Small intestine (tissue), 7 donors: ENCODE results near the gene SFXN5. TPM values are rescaled to one million over a fixed set of nuclear protein-coding genes. Genes with fewer than 3 reads are reported as not detected.

Experiments
- DNase-seq, 2 donors: peaks; one replicate each; pipeline versions ENCODE4 v3.0.0 to v3.0.0-alpha.2; 2013
- FAIRE-seq: peaks from 2 replicates; lab custom pipeline; 2012; peaks lifted over from hg19 to GRCh38; lab: Jason Lieb, UNC
- H3K27ac ChIP-seq, 3 donors: one replicate each; pipeline ENCODE4 v1.5.1; 2013; ENCODE audit warnings: low read length in 2 of 3, mild to moderate bottlenecking in 2 of 3, control low read depth in 1 of 3, inconsistent platforms in 1 of 3, low read depth in 1 of 3, moderate library complexity in 1 of 3
- H3K27me3 ChIP-seq, 3 donors: one replicate each; pipeline ENCODE4 v1.6.1; 2013; ENCODE audit warnings: low read length in 3 of 3, inconsistent platforms in 1 of 3; ENCODE audit not compliant: control insufficient read depth in 3 of 3, insufficient read depth in 3 of 3
- H3K36me3 ChIP-seq, 3 donors: one replicate each; pipeline ENCODE4 v1.6.1; 2013; ENCODE audit warnings: low read length in 3 of 3, inconsistent platforms in 1 of 3, low read depth in 1 of 3, mild to moderate bottlenecking in 1 of 3, moderate library complexity in 1 of 3; ENCODE audit not compliant: control insufficient read depth in 3 of 3, insufficient read depth in 2 of 3
- H3K4me1 ChIP-seq, 3 donors: one replicate each; pipeline ENCODE4 v1.6.1; 2013; ENCODE audit warnings: low read length in 2 of 3, inconsistent platforms in 1 of 3, low read depth in 1 of 3, mild to moderate bottlenecking in 1 of 3, moderate library complexity in 1 of 3; ENCODE audit not compliant: control insufficient read depth in 3 of 3, insufficient read depth in 2 of 3
- H3K4me3 ChIP-seq, 3 donors: one replicate each; pipeline ENCODE4 v1.5.1; 2013; ENCODE audit warnings: low read length in 3 of 3, control low read depth in 1 of 3, inconsistent platforms in 1 of 3, low read depth in 1 of 3, mild to moderate bottlenecking in 1 of 3, moderate library complexity in 1 of 3
- H3K9me3 ChIP-seq, 2 donors: one replicate each; pipeline ENCODE4 v1.6.1; 2013; ENCODE audit warnings: low read depth in 1 of 2, low read length in 1 of 2; ENCODE audit not compliant: control insufficient read depth in 2 of 2, insufficient read depth in 1 of 2
- WGBS, 3 donors: extraction: QIAGEN DNeasy Blood & Tissue Kit; methylation state at CpG; one replicate each; pipeline ENCODE4 v1.1.7; 2013; 5-methylcytosine and 5-hydroxymethylcytosine counted together
- polyA plus RNA-seq, 4 donors: library from polyadenylated mRNA; stranded (reverse) in 3 of 4; unstranded in 1 of 4; fragments of 200-250 nt in 3 of 4; fragments of 120-200 nt in 1 of 4; gene quantifications; one replicate each; pipeline versions ENCODE4 v1.2.1 to v1.2.3, GENCODE V29; 2013
- donor health status: healthy with polysubstance abuse.
- donor health status: control.
- donor health status: control.
- donor health status: Bipolar disorder and iron deficiency.
- donor health status: healthy.

SFXN5 gene
- polyA plus RNA-seq, 4 donors: 5.4 to 28.5 (median 9.8) TPM

DNA sequence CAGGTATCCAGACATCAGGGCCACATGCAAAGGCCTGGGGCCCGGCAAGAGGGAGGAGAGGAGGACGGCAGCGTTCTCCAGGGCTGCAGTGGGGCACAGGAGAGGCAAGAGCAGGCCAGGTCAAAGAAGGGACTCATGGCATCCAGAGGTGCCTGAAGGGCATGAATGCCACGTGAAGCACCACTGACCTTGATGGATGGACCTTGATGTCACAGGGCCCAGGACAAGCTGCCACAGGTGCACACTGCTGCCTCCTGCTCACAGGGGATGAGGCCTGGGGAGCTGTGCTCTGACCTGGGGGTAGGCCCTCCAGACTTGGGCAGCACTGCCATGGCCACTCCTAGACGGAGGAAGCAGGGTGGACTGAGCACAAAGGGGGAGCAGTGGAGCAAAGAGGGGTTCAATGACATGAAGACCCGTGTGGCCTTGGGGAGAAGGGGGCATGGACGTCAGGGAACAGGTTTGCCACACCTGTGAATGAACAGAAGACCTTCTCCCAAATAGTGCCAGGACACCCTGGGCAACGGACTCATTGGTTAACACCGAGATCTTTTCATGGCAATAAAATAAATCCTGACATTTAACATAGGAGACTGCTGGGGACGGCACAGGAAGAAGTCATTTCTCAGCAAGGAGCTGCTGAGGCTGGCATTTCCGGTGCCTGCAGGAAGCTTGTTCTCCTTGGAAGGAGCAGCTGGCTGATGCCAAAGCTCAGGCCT is 88.6 kb downstream of the SFXN5 start:
- Histone ChIP-seq H3K4me1 (peaks cover 0 to 26% (median 0%) of the 10 kb centered on the region in 3 donors), H3K27ac (peak overlapping the region in 1 of 3 donors; percentile 33), H3K4me3 (no peak overlapping the region), H3K27me3 (no peaks in the 10 kb centered on the region), H3K36me3 (peaks cover 0 to 32% (median 0%) of the 10 kb centered on the region in 3 donors), H3K9me3 (no peaks in the 10 kb centered on the region)
- DNase-seq (no peak), FAIRE-seq (no peak)
- 84 to 87% (median 85%) methylated on average over 11 of the region's 11 CpGs for WGBS, 3 donors

DNA sequence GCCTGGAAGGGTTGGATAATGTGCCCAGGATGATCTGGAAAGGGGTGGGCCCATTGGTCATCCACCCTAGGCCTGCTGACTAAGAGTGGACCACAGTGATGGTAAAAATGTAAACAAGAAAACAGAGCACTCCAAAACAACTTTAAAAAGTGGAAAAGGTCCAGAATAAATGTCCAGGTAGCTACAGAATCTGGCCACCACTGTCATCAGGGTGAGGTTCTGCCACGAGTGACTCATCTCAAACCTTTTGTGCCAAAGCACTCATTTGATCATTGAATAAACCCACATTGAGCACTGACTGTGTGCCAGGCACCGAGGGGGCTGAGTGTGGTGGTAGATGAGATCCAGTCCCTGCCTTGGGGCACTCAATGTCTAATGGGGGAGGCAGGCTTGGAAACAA is 89.3 kb downstream of the SFXN5 start:
- FAIRE-seq: no peak

GRCh38 chr2:72981536-72981935 is 90.0 kb downstream of the SFXN5 start:
- no peak for FAIRE-seq
- Histone ChIP-seq H3K9me3 (no peaks in the 10 kb centered on the region), H3K27ac (no peak overlapping the region), H3K27me3 (no peaks in the 10 kb centered on the region), H3K36me3 (peaks cover 0 to 31% (median 0%) of the 10 kb centered on the region in 3 donors), H3K4me3 (no peak overlapping the region), H3K4me1 (peaks cover 0 to 26% (median 0%) of the 10 kb centered on the region in 3 donors)
- peak in 1 of 2 donors; percentile 37 for DNase-seq
- WGBS, 3 donors: 35 to 65% (median 64%) methylated on average over 5 of the region's 5 CpGs

More for the DNA sequence above, 89.3 kb downstream of the SFXN5 start:
- Histone ChIP-seq H3K27me3 (no peaks in the 10 kb centered on the region), H3K36me3 (peaks cover 0 to 30% (median 0%) of the 10 kb centered on the region in 3 donors), H3K27ac (no peak overlapping the region), H3K4me3 (no peak overlapping the region), H3K9me3 (no peaks in the 10 kb centered on the region), H3K4me1 (peaks cover 0 to 26% (median 0%) of the 10 kb centered on the region in 3 donors)
- no peak for DNase-seq
- WGBS, 3 donors: 66 to 90% (median 83%) methylated on average over 2 of the region's 2 CpGs

DNA sequence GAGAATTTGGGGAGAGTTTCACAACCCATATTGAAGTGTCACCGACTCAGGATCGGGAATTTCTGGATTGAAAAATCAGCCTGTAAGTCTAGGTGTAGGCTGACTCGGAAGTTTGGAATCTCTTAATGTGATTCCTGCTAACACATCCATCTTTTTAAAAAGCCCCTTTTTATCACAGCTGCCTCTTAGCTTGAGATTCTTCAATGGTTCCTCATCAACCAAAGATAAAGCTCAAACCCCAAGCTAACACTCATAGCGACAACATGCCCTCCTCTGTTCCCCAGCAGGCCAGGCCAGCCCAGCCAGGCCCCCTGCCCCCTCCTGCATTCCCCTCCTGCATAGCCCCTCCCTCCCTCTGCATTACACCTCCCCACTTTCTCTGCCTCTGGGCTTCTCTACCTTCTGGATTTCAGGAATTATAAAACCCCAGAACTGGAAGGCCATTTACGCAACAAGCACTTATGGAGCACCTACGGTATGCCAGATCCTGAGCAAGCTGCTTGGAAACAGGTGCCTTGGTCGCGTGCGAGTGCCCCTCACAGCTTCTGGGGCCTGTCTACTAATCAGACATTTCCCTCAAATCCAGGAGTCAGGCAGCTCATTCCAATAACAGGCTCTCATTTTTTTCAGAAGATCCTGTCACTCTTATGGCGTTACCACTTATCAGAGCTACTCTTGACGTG is 90.8 kb downstream of the SFXN5 start:
- 95 to 97% (median 96%) methylated on average over 11 of the region's 11 CpGs for WGBS, 3 donors
- no peak for DNase-seq
- H3K36me3 ChIP-seq: peaks cover 0 to 29% (median 0%) of the 10 kb centered on the region in 3 donors
- no peak for FAIRE-seq
- H3K9me3 ChIP-seq: no peaks in the 10 kb centered on the region
- H3K4me3 ChIP-seq: no peak overlapping the region
- H3K4me1 ChIP-seq: peaks cover 0 to 19% (median 0%) of the 10 kb centered on the region in 3 donors
- no peak overlapping the region for H3K27ac ChIP-seq
- H3K27me3 ChIP-seq: no peaks in the 10 kb centered on the region

DNA sequence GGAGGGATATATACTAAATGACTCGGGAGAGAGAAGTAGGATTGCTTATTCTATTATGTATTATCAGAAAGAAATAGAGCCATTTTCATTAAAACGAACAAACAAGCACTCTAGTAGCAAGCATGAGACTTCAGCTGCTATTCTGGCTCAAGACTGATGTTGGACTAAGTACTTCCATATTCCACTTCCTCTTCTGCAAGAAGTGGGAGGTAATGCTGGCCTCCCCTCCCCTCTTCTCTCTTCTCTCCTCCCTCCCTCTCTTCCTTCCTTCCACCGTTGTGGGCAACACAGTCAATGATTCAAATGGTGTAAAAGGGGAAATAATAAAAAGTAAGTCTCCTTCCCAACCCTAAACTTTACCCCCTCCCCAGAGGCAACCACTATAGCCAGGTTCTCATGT is 91.6 kb downstream of the SFXN5 start:
- no peak overlapping the region for H3K4me3 ChIP-seq
- WGBS, 3 donors: 49 to 83% (median 65%) methylated on average over 3 of the region's 3 CpGs
- FAIRE-seq (no peak), DNase-seq (no peak)
- H3K27ac ChIP-seq: no peak overlapping the region
- no peaks in the 10 kb centered on the region for H3K9me3 ChIP-seq
- H3K27me3 ChIP-seq: no peaks in the 10 kb centered on the region
- H3K4me1 ChIP-seq: peaks cover 0 to 16% (median 0%) of the 10 kb centered on the region in 3 donors
- peaks cover 0 to 25% (median 0%) of the 10 kb centered on the region in 3 donors for H3K36me3 ChIP-seq

DNA sequence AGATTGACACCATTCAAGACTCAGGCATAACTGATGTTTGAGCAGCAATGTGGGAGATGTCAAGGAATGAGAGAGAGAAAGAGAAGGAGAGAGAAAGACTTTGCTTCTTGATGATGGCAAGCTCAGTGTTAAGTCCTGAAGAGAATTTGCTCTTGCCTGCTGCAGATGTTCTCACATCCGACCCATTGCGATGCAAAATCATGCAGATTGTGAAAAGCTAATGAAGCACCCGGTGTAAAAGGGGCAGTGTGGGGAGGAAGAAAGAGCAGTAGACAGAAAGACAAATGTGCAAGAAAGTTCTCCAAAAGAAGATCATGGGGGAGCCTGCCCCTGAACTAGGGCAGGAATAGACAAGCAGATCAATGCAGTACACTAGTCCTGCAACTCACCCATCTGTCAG is 96.5 kb downstream of the SFXN5 start:
- Histone ChIP-seq H3K27me3 (no peaks in the 10 kb centered on the region), H3K4me3 (no peak overlapping the region), H3K9me3 (no peaks in the 10 kb centered on the region), H3K4me1 (no peaks in the 10 kb centered on the region), H3K27ac (no peak overlapping the region), H3K36me3 (peaks cover 0 to 15% (median 0%) of the 10 kb centered on the region in 3 donors)
- DNase-seq (no peak), FAIRE-seq (no peak)
- WGBS, 3 donors: 75 to 87% (median 85%) methylated on average over 3 of the region's 3 CpGs

DNA sequence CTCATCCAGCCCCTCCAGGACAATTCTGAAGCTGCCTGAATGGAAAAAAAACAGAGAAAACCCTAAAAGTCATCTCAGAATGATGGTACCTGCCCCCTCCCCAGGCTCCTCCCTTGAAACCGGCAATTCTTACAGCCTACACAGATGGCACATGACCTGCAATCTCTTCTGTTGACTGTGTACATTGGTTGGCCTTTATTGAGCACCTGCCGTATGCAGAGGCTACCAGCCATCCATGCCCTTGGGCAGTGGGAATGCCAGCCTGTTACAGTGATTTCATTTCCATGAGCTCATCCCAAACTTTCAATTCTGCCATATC is 97.1 kb downstream of the SFXN5 start:
- Histone ChIP-seq H3K4me3 (no peak overlapping the region), H3K27ac (no peak overlapping the region), H3K4me1 (no peaks in the 10 kb centered on the region), H3K27me3 (no peaks in the 10 kb centered on the region), H3K36me3 (peaks cover 0 to 19% (median 0%) of the 10 kb centered on the region in 3 donors), H3K9me3 (no peaks in the 10 kb centered on the region)
- WGBS, 3 donors: 29 to 80% (median 75%) methylated on average over 2 of the region's 2 CpGs
- DNase-seq (no peak), FAIRE-seq (no peak)

- WGBS, 3 donors: 60 to 64% (median 61%) methylated on average over 12 of the region's 12 CpGs
- no peak overlapping the region for H3K27ac ChIP-seq
- H3K27me3 ChIP-seq: no peaks in the 10 kb centered on the region
- H3K9me3 ChIP-seq: no peaks in the 10 kb centered on the region
- no peaks in the 10 kb centered on the region for H3K4me1 ChIP-seq
- no peak for FAIRE-seq
- peak; percentile 55 to 56 for DNase-seq
- H3K4me3 ChIP-seq: no peak overlapping the region
- peaks cover 0 to 22% (median 0%) of the 10 kb centered on the region in 3 donors for H3K36me3 ChIP-seq
These were observed 97.7 kb downstream of the SFXN5 start for GRCh38 chr2:72973566-72974435.
